DND-41 (cell line): ENCODE data around the gene SND1.

Experiments used
- CTCF ChIP-seq: IDR thresholded peaks from 2 replicates; pipeline ENCODE4 v1.5.1; 2012; ENCODE audit warnings: borderline replicate concordance, low read length, moderate library complexity, mild to moderate bottlenecking; ENCODE audit not compliant: poor library complexity, severe bottlenecking; ENCODE audit errors: extremely low read depth
- EZH2 ChIP-seq: IDR thresholded peaks from 3 replicates; pipeline ENCODE4 v1.6.1; 2012; ENCODE audit warnings: borderline replicate concordance, low read depth, mild to moderate bottlenecking, moderate library complexity, low read length, inconsistent platforms; ENCODE audit not compliant: severe bottlenecking

- peak; percentile 78 for TF ChIP-seq CTCF
- TF ChIP-seq EZH2, result no peak
Measured at GRCh38 chr7:127708788-127709187, 56.8 kb downstream of the SND1 start.
